GM12891 (cell line): ENCODE data around the gene DENND1A.

ENCODE experiments used
- DNase-seq: peaks from one replicate; pipeline ENCODE4 v3.0.0; 2011; ENCODE audit warnings: low spot score; ENCODE audit not compliant: insufficient read length
- FAIRE-seq: peaks from 2 replicates; lab custom pipeline; 2011; peaks lifted over from hg19 to GRCh38; lab: Jason Lieb, UNC
- PAX5 ChIP-seq: IDR thresholded peaks from 2 replicates; pipeline ENCODE4 v1.6.1; 2011; ENCODE audit warnings: low read length, moderate library complexity, mild to moderate bottlenecking; ENCODE audit not compliant: insufficient read depth, severe bottlenecking
- POLR2A ChIP-seq: IDR thresholded peaks from 2 replicates; pipeline ENCODE4 v1.6.1; 2011; ENCODE audit warnings: low read depth, low read length, control low read depth
- POLR2AphosphoS5 ChIP-seq: IDR thresholded peaks from 2 replicates; pipeline ENCODE4 v1.6.1; 2011; ENCODE audit warnings: low read depth, low read length, control low read depth
- POU2F2 ChIP-seq: IDR thresholded peaks from 2 replicates; pipeline ENCODE4 v1.6.1; 2011; ENCODE audit warnings: low read depth, mild to moderate bottlenecking, control low read depth, low read length, moderate library complexity
- SPI1 ChIP-seq: IDR thresholded peaks from 2 replicates; pipeline ENCODE4 v1.6.1; 2011; ENCODE audit warnings: low read depth, low read length, control low read depth
- TAF1 ChIP-seq: IDR thresholded peaks from 2 replicates; pipeline ENCODE4 v1.6.1; 2011; ENCODE audit warnings: low read depth, low read length, control low read depth

DENND1A gene

DNA sequence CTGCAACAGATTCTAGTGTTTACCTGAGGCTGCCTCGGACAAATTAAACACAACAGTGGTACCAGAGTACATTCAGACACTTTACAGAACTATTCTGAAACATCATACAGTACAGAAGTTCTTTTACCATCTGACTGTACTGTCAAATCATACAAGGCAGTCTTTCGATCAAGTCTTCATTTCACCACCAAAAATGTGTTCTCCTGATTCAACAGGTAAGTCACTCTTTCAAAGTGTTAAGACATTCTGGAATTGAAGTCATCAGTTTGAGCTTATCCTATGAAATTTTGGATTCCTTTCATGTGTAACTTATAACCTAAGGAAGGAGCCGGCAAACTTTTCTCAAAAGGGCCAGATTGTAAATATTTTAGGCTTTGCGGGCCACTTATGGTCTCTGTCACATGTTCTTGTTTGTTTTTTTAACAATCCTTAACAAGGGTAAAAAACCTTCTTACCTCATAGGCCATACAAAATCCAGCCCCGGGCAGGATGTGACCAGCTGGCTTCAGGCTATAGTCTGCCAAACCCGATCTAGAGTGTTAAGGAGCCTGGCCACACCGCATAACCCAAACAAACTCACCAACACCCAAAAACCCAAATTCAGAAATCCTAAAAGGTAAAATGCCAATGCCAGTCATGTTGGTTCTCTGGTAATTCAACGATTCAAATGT lies 151.6 kb downstream of the DENND1A start:
- DNase-seq (no peak), FAIRE-seq (peak; percentile 38)

DNA sequence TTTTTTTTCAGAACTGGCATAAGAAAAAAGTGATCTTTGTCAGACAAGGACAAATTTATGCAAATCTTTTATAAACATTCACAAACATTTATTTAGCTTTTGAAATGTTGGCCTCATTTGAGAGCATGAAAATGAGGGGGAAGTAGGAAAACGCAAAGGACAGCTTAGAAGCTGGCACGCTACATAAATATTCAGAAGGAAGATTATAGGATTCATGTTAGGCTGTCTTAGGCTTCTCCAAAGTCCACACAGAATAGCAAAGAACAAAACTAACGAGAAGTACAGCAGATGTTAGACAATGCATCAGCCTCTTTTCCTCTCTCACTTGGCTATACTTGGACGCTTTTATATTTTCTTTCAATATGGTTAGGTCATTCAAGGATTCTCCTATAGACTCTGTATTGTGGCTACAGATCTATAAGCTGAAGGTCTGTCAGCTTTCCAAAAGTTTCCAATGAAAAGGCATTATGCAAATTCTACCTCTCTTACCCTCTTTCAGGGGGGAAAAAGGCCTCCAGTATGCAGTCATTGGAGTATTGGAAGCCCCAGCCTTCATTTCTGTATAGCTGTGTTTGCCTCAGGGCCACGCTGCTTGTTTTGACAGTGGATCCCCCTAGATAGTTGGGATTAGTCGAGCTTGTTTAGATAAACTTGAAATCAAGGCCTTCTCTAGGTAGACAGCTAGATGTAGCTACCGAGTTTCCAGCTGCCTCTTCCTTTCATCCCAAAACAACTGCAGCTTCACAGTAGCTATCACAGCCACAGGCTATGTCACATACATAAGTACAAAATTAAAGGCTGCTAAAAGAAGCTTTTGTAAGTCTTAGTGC lies 153.0 kb downstream of the DENND1A start:
- no peak for TF ChIP-seq POLR2AphosphoS5
- no peak for TF ChIP-seq POU2F2
- no peak for TF ChIP-seq SPI1
- TF ChIP-seq TAF1, result no peak
- no peak for TF ChIP-seq POLR2A
- TF ChIP-seq PAX5, result no peak
- FAIRE-seq (no peak), DNase-seq (no peak)

More for the DNA sequence above, 151.6 kb downstream of the DENND1A start:
- TF ChIP-seq TAF1 (no peak), PAX5 (no peak), POLR2AphosphoS5 (no peak), SPI1 (no peak), POU2F2 (no peak), POLR2A (no peak)

DNA sequence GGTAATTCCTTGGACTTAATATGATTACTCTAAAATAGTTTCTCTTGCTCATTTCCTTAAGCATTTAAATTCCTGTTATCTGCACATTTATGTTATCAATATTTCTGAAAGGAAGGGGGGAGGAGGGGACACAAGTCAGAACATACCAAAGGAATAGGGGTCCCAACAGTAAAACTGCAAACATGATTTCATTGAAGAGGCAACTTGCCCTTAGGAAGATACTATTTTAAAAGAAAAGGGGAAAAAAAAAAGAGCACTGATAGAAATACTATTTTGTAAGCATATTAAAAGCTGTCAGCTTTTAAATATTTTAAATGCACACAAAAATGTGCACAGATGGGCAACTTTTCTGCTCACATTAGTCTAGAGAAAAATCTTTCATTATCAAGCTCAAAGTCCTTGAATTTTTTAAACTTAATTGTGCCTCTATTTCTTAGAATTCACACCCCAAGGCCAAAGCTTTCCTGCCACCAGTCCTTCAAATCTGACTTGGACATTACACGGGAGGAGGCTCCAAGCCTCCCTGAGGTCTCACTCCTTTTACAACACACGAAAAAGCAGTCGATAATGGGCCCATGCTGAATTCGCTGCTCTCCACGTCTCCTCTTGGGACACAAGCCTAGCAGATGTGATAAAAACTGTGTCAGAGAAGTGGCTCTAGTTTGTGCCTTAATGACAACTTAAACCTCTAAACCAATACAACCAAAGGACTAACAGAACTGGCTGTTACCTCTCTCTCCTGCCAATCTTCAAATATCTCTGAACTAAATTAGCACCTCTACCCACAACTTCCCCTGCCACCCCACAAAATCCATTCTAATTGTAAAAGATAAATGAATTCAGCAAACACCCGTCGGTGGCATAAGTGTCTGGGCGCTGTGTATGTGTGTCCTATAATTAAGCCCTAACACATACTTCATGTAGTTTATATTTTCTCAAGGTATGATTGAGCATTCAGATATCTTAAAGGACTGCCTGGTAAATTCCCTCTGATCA lies 154.3 kb downstream of the DENND1A start:
- DNase-seq, result no peak
- no peak for FAIRE-seq
- TF ChIP-seq POLR2AphosphoS5 (no peak), POU2F2 (no peak), TAF1 (no peak), SPI1 (no peak), PAX5 (no peak), POLR2A (no peak)

DNA sequence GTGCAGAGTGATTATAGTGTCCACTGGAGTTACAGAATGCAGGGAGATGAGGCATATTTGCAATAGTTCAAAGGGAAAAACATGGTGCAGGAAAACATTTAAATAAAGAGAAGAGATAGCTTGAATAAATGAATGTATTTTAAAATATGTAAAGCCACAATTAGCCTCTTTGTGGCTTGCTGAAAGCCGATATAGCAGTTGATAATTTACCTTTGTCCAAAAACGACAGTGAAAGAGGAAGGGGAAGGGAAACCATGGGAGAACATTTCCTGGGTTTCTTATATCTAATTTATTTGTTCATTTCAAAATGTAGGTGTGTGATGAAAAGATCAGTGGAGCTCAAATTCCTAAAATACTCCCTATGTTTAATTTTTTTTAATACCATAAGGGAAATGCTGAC lies 156.1 kb downstream of the DENND1A start:
- TF ChIP-seq SPI1 (peak; percentile 54), PAX5 (no peak), TAF1 (no peak), POLR2AphosphoS5 (no peak)
- no peak for FAIRE-seq
- no peak for DNase-seq

DNA sequence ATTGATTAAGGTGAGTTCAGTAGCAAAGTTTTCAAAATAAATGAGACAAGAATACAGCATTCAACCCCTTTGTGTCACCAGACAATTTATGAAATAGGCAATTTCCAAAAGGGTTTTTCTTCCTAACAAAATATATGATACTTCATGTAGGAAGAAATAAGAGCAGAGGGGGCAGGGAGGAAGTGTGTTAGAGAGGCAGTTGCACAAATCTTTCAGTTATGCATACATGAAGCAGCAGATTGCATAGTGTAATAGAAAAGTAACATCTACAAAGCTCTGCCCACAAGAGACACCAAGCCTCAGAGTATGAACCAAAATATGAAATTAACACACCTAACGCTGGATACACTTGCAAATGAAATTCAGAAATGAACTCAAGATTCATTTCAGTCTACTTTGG lies 157.0 kb downstream of the DENND1A start:
- DNase-seq, result no peak
- FAIRE-seq, result no peak
- TF ChIP-seq POU2F2 (no peak), PAX5 (no peak), POLR2A (no peak), TAF1 (no peak), POLR2AphosphoS5 (no peak), SPI1 (no peak)

DNA sequence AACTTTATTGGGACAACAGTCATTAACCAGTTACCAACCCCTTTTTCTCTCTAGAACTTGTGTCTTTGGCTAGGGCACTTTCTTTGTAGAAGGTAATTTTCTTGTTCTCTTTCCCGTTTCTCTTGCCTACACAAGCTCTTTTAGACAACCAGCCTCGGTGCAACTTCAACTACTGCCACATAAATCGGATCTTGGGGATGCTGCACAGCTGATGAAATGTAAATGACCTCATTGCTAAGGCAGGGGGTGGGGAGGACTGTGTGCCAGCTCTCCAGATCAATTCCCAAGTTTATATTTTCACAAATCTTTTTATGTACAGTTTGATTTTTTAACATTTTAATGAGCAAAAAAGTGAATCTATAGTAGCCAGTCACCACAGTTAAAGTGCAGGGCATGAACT lies 157.6 kb downstream of the DENND1A start:
- no peak for TF ChIP-seq POLR2AphosphoS5
- TF ChIP-seq POU2F2, result no peak
- TF ChIP-seq TAF1, result no peak
- no peak for TF ChIP-seq SPI1
- TF ChIP-seq PAX5, result no peak
- no peak for TF ChIP-seq POLR2A
- FAIRE-seq (no peak), DNase-seq (no peak)

DNA sequence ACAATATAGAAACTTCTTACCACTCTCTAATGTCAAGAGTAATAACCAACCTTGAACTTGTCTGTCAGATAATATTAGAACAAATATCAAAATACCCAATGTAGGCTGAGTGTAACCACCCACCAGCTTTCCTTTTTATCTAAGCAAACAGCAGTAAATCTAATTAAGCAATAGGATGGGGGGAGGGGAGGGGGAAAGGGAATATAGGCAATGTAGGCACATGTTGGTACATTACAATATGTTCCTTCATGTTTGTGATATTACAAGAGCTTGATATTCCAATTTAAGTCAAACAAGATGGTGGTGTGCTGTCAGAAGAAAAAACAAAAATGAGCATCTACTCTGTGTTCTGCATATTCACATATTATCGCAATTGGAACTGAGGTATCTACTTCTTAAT lies 158.2 kb downstream of the DENND1A start:
- TF ChIP-seq POLR2A (no peak), POU2F2 (no peak), TAF1 (no peak), SPI1 (no peak), PAX5 (no peak)
- DNase-seq (no peak), FAIRE-seq (no peak)

DNA sequence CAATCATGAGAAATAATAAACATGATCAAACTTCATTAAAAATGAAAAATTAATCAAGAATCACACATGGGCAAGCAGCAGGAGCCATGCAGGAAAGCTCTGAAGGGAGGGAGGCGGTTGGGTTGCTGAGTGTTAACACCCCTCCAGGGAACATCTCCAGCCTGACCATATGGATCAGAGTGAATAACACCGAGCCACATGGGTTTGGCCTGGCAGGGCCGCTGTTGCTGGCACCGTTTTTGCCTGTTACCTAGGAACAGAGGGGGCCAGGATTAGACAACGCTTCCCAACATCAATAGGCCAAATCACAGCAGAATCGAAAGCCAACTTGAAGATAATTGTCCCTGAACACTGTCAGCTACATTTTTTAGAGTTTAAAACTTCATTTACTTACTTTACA lies 160.2 kb downstream of the DENND1A start:
- TF ChIP-seq POU2F2 (no peak), TAF1 (no peak), POLR2AphosphoS5 (no peak), POLR2A (no peak)
- FAIRE-seq (peak; percentile 5), DNase-seq (no peak)
